GM18870 (cell line): Measurements from ENCODE around the gene EMILIN1.
"Not testable (repeated sequence)": the region's sequence is repeated elsewhere in the genome, so short reads cannot be mapped to it uniquely, and the experiment has no call there.

Source experiments
- ATAC-seq: cut with Tn5 transposase; IDR thresholded peaks from one replicate; pipeline ENCODE4 v1.9.1; 2021; ENCODE audit warnings: moderate library complexity; ENCODE audit not compliant: unreplicated experiment

The EMILIN1 gene

DNA sequence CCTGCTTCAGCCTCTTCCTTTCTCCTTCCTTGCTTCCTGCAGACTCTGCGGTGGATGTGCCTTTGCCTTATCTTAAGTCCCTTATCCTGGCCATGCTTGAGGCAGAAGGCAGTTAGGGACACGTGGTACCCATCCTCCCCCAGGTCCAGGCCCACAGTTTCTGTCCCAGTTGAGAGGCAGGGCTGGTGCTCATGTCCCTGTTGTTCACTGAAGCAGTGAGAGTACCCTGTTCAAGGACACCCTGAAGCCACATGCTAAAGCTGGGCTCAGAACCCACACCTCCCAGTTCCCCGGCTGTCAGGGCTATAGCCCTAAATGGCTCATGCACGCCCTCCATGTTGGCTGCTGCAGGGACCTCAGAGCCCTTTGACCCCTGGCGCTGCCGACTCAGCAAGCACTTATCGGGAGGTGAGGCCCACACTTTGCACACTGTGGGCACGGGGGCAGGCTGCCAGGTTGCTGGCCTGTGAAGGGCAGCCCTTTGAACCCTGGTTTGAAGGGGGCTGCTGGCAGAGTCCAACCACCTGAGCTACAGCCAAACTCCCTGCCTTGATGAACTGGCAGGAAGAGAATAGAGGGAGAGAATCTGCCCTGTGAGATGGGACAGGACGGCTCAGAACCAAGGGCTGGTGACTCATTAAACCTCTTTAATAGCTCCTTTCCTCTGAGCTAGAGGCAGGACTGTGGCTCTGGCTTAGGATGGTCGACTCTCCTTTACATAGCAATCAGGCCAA, 14.4 kb downstream of the EMILIN1 start:
- no peak for ATAC-seq

DNA sequence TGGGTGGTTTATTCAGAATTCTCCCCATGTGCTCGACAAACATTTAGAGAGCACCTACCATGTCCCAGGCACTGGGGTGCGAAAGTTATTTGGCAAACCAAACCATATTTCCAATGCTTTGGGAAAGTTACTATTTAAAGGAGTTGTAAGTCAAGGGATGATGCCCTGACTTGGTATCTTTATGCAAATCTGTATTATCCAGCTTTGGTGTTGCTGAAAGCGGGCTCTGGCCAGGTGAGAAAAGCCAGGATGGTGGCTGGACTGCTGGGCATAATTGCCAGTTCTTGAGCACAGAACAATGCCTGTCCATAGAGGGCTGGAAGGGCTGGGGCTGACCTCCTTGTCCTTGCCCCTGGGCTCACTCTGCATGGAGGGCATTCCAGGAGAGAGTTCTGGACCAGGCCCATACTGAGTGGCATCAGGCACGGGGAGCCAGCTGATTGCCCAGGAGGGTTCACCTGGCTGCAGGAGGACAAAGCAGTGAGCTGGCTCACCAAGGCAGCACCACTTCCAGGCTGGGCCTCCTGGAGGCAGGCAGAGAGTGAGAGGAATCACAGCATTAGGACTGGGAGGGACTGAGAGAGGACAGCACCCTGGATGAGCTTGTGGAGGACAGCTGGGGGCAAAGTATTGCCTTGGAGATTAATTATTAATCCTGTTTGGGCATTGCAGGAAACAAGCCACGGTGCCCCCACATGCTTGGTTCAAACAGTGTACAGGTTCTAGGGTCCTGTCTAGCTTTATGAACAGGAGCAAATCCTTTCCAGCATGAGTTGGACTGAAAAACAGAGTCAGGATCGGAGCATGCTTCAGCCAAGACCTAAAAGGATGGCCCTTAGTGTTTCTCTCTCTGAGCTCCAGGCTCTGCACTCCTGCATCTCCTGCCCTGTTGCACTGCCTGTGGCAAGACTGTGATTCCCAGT, 15.3 kb downstream of the EMILIN1 start:
- no peak for ATAC-seq

DNA sequence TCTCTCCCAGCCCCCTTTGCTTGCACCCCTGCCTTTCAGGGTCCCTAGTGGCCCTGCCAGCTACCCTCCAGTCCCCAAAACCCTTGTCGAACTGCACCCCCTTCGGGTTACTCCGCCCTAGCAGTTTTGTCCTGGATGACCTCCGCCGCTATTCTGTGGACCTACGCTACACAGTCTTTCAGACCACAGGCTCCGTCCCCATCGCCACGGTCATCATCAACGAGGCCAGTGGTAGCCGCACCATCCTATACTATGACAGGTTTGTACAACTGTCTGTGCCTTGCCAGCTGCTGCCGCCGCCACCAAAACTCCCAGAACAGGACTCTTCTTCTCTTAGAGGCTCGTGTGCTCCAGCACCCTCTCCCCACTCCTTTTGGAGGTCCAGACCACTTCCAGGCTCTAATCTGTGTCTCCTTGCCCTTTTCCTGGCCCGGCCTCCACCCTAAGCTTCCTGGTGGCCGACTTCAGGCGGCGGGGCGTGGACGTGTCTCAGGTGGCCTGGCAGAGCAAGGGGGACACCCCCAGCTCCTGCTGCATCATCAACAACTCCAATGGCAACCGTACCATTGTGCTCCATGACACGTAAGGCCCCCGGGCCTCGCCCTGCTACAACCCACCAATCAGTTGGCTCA, 16.1 kb downstream of the EMILIN1 start:
- ATAC-seq: no peak

DNA sequence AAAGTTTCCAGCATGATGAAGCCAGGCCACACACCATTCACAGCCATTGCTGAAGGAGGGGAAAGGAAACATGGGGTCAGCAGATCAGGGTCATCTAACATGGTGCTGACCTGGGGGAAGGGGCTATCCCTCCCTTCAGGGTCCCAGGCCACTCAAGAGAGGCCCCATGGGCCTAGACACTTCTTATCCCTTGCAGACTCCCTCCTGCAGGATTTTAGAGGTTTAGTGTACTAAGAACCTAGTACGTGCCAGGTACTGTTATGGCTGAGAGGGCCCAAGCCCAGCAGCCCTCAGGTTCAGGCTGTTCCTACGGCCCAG, 17.0 kb downstream of the EMILIN1 start:
- no peak for ATAC-seq

DNA sequence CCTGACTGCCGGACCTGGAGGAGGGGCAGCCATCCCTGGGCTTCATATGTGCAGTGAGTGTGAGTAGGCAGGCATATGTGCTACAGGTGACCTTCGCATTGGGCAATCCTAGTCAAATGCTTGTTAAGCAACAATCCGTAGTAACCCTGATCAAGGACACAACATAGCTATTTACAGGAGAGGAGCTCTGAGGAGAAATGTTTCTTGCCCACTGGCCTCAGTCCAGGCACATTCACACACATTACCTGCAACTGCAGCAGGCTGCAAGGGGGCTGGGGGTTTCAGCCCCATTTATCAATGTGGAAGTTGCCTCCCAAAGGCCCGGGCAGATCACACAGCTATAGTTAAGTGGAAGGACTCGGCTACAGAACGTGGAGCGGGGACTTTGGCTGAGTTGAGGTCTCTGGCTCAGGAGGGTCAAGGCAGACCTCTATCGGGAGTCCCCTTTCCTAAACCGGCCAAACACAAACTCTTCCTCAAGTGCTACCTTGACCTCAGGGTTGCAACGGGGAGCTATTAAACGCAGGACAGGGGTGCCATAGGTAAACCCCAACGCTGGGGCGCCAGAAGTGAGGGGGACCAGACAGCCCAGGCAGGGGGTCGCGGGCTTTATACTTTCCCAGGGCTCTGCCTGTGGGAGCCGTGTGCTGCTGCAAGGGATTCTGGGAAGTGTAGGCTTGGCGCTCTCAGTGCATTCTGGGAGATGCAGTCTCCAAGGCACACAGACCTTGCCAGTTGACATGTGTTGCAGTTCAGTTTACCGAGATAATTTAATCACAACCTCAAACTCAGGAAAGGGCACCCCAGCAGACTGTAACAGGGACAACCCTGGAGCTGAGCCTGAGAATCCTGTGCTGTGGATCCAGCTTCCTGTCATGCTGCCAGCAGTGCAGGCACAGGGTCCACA, 17.6 kb downstream of the EMILIN1 start:
- ATAC-seq: no peak

DNA sequence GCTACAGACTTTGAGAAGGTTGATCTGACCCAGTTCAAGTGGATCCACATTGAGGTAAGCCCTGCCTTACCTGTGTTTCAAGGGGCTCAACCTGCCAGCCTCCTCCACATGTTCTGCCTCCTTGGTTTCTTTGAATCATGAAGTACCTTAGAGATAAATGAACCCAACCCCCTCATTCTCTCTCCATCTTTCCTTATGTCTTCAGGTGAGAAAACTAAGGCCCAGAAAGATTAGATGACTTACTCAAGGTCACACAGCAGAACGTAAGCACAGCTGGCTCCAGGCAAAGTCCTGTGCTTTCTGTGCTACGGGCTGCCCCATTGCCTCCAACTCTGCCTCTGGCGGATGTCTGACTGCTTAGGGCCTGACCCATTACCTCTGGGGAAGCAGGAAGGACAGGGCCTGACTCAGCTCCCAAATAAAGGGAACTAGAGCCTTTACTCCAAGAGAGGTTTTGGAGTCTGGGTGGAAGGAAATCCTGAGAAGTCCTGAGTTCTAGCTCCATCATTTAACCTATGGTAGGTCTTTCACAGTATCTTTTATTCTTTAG, 18.4 kb downstream of the EMILIN1 start:
- ATAC-seq: no peak

DNA sequence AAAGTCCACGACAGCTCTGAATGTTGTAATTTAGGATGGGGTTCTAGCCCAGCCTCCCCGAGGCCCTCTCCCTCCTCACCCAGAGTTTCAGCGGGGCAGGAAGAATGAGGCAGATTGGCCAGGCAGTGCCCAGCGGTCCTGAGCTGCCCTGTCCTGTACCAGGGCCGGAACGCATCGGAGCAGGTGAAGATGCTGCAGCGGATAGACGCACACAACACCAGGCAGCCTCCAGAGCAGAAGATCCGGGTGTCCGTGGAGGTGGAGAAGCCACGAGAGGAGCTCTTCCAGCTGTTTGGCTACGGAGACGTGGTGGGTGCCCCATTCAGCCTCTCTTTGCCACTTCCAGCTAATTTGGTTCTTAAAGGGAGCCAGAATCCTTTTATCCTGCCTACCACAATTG, 18.9 kb downstream of the EMILIN1 start:
- ATAC-seq: no peak

DNA sequence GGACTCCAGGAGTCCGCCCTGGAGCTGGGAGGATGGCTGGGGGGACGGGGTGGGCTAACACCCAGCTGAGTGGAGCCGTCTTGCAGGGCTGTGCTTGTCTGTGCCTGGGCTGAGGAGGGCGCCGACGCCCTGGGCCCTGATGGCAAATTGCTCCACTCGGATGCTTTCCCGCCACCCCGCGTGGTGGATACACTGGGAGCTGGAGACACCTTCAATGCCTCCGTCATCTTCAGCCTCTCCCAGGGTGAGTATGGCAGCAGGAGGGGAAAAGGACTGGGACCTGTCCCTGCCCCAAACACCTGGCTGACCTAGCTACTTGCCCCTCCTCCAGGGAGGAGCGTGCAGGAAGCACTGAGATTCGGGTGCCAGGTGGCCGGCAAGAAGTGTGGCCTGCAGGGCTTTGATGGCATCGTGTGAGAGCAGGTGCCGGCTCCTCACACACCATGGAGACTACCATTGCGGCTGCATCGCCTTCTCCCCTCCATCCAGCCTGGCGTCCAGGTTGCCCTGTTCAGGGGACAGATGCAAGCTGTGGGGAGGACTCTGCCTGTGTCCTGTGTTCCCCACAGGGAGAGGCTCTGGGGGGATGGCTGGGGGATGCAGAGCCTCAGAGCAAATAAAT, 21.0 kb downstream of the EMILIN1 start:
- ATAC-seq: no peak

DNA sequence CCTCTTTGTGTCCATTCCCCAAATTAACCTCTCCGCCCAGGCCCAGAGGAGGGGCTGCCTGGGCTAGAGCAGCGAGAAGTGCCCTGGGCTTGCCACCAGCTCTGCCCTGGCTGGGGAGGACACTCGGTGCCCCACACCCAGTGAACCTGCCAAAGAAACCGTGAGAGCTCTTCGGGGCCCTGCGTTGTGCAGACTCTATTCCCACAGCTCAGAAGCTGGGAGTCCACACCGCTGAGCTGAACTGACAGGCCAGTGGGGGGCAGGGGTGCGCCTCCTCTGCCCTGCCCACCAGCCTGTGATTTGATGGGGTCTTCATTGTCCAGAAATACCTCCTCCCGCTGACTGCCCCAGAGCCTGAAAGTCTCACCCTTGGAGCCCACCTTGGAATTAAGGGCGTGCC, 21.6 kb downstream of the EMILIN1 start:
- no peak for ATAC-seq

DNA sequence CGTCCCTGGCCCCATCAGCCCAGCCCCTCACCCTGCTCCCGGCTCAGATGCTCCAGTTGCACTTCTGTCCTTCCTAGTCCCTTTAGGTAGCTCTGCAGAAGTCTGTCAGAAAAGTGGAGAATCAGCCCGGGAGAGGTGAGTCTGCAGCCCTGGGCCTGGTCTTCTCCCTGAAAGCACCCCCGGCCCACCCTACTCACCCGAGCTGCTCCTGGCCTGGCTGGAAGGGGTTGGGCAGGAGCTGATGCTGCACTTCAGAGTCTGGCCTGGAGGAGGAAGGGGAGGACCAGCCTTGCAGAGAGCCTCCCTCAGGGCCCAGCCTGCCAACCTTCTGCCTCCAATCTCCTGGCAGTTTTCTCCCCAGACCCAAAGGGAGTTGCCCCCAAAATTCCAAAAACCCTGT, 23.9 kb downstream of the EMILIN1 start:
- ATAC-seq: no peak

DNA sequence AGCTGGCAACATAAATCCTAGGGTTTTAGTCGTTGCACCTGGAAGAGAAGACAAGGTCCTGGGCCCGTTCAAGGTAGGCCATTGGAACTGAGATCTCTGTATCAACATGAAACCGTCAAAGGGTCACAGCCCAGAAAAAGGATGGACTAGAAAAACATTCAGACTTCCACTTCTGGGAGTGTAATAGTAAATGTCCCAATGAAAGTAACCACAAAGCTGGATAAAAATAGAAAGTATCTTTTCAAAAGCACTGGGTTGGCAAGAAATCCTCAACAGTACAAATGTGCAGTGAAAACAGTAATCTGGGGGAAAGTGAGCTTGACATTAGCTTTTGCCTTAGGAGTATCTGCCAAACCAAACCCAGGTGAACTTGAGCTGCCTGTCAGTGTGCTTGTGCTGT, 27.6 kb downstream of the EMILIN1 start:
- ATAC-seq: no peak

DNA sequence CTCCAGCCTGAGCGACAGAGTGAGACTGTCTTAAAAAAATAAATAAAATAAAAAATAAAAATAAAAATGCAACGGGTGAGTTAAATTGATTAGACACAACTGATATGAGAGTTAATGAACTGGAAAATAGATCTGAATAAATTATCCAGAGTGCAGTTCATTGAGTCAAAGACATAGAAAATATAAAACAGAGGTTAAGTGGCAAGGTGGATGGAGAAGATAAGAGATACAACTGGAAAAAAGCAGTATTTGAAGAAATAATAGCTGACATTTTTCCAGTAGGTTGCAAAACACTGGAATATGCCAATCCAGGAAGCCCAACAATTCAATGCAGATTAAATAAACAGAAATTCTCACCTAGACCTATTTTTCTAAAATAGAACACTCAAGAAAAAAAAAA, 29.8 kb downstream of the EMILIN1 start:
- no peak for ATAC-seq

DNA sequence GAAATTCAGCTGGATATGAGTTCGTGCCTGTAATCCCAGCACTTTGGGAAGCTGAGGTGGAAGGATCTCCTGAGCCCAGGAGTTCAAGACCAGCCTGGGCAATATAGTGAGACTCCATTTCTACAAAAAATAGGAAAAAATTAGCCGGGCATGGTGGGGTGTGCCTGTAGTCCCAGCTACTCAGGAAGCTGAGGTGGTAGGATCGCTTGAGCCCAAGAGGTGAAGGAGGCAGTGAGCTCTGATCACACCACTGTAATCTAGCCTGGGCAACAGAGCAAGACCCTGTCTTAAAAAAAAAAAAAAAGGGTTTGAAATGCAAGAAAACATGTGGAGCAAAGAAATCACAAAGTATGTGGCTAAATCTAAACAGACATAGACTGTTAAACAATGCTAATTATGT, 30.7 kb downstream of the EMILIN1 start:
- no peak for ATAC-seq

DNA sequence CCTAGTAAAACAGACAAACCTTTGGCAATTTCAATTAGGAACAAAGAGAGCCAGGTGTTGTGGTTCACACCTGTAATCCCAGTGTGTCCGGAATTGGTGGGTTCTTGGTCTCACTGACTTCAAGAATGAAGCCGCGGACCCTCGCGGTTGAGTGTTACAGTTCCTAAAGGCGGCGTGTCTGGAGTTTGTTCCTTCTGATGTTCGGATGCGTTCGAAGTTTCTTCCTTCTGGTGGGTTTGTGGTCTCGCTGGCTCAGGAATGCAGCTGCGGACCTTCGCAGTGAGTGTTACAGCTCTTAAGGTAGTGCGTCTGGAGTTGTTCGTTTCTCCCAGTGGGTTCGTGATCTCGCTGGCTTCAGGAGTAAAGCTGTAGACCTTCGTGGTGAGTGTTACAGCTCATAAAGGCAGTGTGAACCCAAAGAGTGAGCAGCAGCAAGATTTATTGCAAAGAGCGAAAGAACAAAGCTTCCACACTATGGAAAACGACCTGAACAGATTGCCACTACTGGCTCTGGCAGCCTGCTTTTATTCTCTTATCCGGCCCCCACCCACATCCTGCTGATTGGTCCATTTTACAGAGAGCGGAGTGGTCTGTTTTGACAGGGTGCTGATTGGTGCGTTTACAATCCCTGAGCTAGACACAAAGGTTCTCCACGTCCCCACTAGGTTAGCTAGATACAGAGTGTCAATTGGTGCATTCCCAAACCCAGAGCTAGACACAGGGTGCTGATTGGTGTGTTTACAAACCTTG, 32.4 kb downstream of the EMILIN1 start:
- not testable (repeated sequence) for ATAC-seq

DNA sequence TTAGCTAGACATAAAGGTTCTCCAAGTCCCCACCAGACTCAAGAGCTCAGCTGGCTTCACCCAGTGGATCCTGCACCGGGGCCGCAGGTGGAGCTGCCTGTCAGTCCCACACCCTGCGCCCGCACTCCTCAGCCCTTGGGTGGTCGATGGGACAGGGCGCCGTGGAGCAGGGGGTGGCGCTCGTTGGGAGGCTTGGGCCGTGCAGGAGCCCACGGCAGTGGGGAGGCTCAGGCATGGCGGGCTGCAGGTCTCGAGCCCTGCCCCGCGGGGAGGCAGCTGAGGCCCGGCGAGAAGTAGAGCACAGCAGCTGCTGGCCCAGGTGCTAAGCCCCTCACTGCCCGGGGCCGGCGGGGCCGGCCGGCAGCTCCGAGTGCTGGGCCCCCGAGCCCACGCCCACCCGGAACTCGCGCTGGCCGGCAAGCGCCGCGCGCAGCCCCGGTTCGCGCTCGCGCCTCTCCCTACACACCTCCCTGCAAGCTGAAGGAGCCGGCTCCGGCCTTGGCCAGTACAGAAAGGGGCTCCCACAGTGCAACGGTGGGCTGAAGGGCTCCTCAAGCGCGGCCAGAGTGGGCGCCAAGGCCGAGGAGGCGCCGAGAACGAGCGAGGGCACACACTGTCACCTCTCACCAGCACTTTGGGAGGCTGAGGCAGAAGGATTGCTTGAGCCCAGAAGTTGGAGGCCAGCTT, 33.1 kb downstream of the EMILIN1 start:
- ATAC-seq: not testable (repeated sequence)

DNA sequence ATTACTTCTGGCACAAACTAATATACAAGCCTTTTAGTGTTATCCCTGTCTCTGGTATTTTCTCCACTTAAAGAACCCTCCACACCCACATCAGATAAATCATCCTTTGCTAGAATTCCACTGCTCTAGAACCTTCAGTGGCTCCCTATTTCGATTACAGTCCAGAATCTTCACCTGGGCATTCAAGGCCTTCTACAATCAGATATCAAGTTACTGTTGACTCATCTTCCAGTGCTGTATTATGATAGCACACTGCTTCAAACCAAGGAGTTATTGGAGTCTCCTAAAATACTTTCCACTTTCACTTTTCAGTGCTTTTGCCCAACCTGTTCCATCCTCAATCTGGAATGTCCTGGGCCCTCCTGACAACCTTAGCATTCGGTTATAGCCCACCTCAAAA, 37.1 kb downstream of the EMILIN1 start:
- no peak for ATAC-seq

DNA sequence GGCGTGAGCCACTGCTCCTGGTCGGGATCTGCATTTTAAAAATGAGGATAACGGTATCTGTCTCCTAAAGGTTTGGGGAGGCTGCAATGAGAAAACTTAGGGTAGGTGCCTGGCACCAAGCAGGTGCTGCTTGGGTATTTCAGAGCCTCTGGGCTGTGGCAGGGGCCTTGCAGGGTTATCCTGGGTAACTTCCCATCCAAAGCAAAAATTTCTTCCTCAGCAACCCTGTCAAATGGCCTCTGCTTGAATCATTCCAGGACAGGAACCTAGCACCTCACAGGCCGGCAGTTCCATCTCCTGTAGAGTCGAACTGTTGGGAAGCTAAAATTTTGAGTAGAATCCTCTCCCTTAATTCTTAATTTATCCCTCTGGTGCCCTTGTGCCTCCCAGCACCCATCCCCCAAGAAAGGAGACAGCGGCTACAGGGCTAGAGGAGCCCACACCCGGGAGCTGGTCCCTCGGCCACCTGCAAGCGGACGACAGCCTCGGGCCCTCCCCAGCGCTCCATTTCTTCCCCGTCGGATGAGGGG, 39.6 kb downstream of the EMILIN1 start:
- no peak for ATAC-seq

DNA sequence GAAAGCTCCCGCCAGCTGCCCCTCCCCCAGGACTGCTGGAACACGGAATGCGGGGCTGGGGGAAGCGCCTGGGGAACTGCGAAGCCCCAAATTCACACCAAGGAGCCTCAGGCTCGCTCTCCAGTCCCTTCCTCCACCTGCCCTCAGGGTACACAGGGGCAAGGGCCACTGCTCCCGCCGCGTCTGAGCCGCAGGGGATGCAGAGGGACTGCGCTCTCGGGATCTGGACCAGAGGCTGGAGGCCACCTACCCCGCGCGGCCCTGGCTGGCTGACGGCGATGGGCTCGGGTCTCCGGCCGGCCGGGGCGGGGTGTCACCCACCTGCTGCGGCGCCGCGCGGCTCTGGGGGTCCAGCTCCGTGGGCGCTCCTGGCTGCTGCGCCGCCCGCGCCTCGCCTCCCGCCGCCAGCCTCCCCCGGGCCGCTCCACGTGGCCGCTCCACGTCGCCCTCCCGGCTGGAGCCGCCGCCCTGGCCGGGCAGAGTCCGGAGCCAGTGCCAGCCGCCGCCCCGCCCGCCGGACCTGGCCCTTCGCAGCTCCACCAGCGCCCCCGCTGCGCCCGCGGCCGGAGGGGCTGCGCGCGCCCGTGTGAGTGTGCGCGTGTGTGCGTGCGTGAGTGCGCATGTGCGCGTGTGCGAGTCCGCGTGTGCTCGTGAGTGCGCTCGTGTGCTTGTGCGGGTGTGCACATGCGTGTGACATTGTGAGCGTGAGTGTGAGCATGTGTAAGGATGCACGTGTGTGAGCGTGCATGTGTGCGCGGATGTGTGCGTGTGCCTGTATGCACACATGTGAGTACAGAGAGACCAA, 40.3 kb downstream of the EMILIN1 start, which contains the start of gene CGREF1:
Gene CGREF1, minus strand, starts transcription at position 604 of the 805 bp plus-strand sequence. CDS start 14,762 bp downstream, outside the sequence.
- ATAC-seq: no peak
